ENCODE measurements around the gene LSG1.
"Not testable (repeated sequence)": the region's sequence is repeated elsewhere in the genome, so short reads cannot be mapped to it uniquely, and the experiment has no call there.

The LSG1 gene

DNA sequence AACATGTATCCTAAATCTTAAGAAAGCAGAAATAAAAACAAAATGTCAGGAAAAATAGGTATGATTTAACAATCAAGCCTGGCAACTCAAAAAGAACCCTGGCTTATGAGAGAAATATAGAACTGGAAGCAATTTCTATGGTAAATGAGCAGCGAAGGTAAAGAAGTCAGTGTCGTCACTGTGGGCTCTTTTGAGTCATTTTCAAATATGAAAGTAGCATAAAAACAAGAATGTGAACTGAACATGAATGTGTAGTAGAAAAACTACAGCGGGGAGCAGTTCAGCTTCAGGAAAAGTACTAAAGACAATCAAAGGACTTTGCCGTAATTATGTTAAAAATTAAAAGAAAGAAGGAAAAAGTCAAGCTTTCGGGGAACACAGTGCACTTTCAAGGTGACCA, 17.5 kb downstream of the LSG1 start:
- no peak for DNase-seq (ENCODE audit: low spot score)

DNA sequence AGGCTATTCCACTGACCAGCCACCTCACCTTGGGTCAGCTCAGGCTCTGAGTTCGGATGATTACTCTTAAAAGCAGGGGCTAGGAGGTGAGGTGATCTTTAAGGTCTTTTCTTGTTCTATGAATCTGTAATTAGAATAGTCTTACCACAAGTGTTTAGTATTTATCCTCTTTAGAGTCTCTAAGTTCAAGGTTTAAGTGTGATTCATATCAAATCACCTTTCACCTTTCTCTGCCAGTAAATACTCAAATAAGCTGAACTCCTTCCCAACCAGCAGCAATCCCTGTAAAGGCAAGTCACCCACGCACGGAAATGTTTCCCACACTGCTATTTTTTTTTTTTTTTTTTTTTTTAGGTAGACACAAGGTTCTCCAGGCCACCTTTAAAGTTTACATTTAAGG, 24.2 kb downstream of the LSG1 start:
- DNase-seq (ENCODE audit: low spot score): no peak

DNA sequence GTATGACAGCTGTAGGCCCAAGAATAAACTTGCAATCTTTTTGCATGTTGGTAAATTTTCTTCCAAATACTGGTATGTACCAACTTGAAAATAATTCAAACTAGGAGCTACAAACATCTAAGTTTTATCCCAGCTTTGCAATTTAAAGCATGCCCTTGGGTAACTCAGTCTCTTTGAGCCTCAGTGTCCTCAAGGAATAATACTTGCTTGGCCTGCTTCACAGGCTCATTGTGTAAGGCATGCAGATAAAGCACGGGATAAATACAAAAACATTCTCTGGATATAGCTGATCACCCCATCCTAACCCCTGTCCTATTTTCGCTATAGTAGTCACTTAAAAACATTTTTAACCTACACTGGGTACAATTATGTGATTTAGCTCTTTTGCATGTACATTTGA, 29.2 kb downstream of the LSG1 start:
- no peak for DNase-seq (ENCODE audit: low spot score)

DNA sequence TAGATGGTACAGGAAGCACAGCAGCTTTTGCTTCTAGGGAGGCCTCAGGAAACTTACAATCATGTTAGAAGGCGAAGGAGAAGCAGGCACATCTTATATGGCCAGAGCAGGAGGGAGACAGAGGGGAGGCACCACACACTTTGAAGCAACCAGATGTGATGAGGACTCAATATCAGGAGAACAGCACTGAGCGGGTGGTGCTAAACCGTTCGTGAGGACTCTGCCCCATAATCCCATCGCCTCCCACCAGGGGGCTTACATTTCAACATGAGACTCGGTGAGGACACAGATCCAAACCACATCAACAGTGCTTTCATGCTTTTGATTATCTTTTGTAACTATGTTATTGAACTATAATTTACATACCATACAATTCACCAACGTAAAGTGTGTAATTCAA, 31.2 kb downstream of the LSG1 start:
- peak; percentile 13 for DNase-seq (ENCODE audit: low spot score)

DNA sequence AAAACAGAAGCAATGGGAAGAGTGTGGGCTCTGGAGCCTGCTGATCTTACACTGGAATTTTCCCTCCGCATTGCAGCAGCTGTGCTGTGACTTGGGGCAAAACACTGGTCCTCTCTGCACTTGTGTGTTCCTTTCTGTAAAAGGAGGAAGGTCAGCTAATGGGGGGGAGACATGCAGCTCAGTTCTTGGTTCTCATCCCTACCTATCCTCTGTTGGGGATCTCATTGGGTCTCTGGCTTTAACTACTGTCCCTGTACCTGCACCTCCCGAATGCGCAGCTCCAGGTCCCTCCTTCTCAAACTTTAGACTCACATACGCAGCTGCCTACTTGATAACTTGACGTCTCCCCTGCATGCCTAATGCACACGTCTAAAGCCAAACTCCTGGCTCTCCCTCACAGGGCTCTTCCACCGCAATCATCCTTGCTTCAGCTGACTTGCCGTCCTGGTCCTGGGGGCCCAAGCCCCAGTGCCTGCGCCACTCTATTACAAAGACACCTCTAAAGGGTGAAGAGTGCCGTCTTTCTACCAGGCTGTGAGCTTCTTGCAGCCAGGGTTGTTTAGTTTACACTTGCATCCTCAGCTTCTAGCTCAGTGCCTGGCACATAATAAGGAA, 32.9 kb downstream of the LSG1 start:
- DNase-seq (ENCODE audit: low spot score): no peak

DNA sequence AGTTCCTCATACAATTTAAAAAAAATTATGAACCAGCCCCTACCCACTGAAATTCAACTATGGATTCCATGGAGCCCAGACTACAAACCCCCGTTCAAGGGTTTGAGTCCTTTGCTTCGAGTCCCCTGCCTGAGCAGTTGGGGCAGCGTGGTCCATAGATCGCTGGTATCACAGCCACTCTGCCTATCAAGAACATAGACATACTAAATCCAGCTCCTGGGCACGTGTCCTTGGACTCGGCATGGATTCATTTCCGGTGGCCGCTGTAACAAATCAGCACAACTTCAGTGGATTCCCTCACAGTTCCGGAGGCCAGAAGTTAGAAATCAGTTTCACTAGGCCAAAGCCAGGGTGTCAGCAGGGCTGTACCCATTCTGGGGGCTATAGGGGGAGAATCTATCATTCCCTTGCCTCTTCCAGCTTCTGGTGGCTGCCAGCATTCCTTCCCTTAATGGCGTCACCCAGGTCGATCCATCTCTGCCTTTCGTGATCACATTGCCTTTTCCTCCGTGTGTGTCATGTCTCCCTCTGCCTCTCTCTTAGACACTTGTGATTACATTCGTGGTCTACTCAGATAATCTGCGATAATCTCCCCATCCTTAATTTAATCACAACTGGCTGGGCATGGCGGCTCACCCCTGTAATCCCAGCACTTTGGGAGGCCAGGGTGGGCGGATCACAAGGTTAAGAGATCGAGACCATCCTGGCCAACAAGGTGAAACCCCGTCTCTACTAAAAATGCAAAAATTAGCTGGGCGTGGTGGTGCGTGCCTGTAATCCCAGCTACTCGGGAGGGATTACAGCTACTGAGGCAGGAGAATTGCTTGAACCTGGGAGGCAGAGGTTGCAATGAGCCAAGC, 34.2 kb downstream of the LSG1 start:
- no peak for DNase-seq (ENCODE audit: low spot score)

DNA sequence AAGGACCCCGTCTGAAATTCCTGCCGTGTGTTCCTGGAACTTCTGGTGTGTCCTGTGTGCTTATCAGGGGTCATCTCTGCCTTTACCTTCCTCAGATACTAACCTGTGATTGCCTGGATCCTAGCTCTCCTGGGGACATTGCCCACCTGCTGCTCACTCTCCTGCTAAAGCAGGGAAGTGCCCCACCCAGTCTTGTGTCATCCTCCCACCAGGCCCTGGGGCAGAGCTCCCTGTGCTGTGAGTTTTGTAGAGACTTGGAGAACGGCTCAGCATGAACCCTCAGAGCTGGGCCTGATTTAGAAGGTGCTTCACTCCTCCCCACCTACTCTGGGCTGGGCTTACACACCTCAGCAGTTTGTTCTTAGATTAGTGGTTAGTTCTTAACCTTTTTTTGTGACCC, 34.9 kb downstream of the LSG1 start:
- no peak for DNase-seq (ENCODE audit: low spot score)

DNA sequence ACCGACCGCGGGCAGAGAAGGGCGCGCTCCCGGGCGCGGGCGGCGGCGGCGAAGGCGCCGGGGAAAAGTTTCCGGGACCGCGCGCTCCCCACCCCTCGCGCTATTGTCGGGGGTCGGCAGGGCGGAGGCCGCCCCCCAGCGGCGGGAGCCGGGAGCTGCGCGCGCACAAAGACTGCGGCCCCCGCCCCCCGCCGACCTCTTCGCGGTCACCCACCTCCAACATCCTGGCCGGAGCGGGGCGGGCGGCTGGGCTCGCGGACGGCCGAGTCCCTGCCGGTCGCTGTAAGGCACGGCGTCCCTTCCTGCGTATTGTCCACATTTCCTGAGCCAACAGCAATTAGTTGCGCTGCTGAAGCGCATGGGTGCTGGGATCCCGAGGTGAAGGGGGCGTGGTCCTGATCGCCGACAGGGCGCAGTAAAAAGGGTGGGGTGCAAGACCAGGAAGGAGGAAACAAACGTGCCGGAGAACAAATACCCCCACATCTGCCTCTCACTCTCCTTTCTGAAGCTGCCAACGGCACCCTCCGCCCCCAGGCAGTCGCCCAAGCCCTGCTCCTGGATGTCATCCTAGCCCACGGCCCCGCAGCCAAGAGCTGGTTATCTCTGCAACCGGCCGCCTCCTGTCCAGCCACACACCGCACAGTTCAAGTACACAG, 38.5 kb downstream of the LSG1 start, which contains the start of gene TMEM44:
Gene TMEM44 (minus strand): TSS at position 71 of the 656 bp plus-strand sequence. CDS start 204 bp downstream, outside the sequence.
- DNase-seq (ENCODE audit: low spot score): peak; percentile 45

DNA sequence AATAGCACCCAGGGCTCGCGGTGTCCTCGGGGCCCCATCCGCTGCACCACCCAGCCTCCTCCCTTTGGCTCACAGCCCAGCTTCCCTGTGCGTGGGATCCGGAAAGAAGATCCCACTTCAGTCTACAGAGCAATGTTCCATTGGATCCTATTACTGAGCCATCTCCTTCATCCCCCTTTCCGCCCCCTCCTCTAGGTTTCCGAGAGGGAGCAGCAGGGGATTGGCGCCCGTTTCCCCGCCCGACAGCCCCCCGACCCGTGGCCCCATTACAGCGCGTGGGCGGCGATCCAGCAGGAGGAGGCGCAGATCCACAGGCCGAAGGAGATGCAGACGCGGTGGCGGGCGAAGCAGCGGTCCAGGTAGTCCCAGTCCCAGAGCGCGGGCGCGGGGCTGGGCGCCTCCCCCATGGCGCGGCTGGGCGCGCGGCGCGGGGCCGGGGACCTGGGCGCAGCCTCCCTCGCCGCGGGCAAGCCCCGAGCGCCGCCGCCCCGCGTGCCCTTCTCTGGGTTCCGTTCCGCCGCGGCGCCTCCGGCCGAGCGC, 39.1 kb downstream of the LSG1 start:
- no peak for DNase-seq (ENCODE audit: low spot score)

DNA sequence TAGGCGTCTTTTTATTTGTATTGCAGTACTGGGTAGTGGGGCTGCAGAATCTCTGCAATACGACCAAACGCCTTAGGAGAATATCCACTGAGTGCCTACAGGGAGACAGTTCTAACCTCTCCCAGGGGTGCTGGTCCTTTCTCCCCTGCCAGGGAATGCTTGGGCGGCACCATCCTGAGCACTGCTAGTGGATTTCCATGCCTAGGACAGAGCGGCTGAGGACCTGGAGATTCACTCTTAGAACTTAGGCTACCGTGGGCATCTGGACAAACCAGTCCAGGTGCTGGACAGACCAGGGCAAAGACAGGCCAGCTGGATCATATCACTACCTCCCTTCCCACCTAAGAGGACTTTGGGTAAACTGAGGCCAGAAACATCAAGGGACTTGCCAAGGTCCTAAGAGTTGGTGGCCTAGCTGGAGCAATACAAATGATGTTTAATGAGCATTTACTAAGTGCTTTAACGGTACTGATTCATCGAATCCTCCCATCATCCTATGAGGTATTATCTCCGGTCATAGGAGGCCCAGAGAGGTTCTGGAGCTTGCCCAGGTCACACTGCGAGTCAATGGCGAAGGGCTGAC, 39.7 kb downstream of the LSG1 start:
- DNase-seq (ENCODE audit: low spot score): no peak

DNA sequence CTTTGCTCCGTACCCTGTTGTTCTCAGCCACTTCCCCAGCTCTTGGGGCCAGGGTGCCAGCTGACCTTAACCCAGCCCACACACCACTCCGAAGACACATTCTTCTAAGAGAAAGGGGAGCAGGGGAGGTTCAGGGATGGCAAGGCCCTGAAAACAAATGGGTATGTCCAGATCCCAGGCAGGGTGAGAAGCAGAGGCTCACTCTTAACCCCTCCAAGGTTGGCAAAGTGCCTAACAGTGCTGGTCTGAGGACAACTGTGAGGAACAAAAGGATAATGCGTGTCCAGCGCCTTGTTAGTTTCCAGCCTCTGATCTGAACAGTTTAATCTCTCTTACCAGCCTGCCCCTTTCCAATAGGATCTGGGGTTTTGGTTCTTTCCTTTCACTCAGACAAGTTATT, 40.3 kb downstream of the LSG1 start:
- no peak for DNase-seq (ENCODE audit: low spot score)

DNA sequence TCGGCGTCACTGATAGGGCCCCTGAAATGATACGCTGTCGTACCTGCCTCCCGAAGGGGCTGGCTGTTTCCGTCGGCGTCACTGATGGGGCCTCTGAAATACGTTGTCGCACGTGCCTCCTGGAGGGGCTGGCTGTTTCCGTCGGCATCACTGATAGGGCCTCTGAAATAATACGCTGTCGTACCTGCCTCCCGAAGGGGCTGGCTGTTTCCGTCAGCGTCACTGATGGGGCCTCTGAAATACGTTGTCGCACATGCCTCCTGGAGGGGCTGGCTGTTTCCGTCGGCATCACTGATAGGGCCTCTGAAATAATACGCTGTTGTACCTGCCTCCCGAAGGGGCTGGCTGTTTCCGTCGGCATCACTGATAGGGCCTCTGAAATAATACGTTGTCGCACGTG, 41.3 kb downstream of the LSG1 start:
- DNase-seq (ENCODE audit: low spot score): not testable (repeated sequence)

DNA sequence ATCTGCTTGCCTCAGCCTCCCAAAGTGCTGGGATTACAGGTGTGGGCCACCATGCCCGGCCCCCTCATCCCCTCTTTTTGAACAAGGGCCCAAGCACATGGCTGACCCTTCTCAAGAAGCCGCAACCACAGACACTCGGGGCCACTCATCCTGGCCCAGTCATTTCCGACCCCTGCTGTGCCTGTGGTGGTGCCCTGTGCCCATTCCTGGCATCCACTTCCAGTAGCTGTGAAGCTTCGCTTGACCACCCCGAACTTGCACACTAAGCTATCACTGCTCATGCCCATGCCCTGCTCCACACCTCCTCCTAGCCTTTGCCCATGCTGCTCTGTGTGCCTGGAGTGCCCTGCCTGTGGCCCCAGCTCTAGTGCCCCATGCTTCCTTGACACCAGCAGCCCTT, 47.0 kb downstream of the LSG1 start:
- no peak for DNase-seq (ENCODE audit: low spot score)

DNA sequence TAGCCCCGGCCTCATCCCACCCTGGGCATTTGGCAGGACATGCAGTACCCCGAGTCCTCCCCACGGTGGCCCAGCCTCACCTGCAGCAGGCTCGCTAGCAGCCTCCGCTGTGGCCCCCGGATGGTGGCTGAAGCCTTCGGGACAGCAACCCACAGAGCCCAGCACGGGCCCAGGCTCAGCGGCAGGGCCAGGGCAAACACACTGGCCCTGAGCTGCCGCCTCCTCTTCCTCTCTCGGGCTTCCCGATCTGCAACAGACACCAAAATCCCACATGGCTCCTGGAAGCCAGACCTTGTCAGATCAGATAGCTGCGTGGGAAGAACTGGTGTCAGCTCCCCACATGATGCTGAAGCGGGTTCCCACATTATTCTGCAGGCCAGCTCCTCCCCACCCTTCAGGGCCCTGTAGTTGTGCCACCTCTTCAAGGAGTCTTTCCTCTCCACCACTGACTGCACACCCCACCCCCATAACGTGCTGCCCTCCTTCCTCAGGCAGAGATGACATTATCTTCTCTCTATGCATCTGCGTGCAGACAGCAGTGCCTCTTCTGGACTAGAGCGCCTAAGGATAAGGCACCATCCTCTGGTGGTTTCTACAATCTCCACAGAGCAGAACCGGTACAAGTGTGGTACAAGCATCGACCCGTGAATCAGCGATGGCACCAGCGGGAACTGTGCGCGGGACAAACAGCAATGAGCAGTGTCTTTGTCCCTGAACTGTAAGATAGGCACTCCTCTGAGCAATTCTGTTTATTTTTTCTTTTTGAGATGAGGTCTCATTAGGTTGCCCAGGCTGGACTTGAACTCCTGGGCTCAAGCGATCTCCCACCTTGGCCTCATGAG, 48.3 kb downstream of the LSG1 start:
- DNase-seq (ENCODE audit: low spot score): no peak

DNA sequence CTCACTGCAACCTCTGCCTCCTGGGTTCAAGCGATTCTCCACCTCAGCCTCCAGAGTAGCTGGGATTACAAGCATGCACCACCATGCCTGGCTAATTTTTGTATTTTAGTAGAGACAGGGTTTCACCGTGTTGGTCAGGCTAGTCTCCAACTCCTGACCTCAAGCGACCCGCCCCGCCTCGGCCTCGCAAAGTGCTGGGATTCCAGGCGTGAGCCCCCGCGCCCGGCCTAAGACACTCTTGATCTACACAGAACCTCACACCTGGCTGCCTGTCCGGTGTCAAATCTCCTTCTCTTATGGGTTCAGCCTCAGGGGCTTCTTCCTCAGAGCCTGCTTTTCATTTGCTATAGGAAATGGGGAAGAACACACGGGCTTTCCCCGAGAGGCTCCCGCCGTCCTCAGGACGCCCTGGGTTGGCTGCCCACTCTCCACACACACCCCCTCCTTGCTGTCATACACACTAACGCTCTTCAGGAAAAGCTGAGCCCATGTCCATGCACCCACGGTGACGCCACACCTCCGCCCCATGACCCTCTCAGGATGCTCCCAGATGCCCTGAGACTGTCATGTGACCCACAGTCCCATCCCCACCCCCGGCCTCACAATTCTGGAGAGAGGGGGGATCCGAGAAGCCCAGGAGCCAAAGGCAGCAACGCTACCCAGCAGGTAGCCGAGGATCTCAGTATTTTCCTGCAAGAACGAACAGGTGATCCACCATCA, 49.2 kb downstream of the LSG1 start:
- no peak for DNase-seq (ENCODE audit: low spot score)

DNA sequence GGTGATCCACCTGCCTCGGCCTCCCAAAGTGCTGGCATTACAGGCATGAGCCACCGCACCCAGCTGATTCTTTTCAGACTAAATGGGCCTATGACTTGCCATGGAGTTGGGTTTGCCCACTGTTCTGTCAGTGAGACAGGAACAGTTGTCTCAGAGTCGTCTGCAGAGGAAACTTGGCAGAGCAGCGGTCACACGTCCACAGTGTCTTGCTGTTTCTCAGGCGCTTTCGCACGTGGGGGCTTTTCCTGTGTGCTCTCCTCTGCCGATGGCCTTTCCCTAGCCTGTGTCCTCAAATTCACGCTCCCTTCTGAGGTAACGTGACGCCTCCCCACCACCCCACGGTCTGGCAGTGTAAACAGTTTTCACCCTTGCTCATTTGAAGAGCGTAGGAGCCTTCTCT, 50.0 kb downstream of the LSG1 start:
- DNase-seq (ENCODE audit: low spot score): no peak

DNA sequence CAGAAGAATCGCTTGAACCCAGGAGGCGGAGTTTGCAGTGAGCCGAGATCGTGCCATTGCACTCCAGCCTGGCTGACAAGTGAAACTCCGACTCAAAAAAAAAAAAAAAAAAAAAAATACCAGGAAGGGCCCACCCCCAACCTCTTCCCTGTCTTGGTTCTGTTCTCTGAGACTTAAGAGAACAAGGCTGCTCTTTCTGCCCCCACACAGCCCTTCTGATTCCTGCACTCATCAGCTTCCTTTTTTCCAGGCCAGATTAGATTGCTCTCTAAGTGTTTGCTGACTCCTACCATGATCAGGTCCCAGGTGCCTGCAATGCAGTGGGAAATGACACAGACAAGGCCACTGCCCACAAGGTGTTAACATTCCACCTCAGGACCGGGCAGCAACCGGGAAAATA, 51.8 kb downstream of the LSG1 start:
- DNase-seq (ENCODE audit: low spot score): no peak

DNA sequence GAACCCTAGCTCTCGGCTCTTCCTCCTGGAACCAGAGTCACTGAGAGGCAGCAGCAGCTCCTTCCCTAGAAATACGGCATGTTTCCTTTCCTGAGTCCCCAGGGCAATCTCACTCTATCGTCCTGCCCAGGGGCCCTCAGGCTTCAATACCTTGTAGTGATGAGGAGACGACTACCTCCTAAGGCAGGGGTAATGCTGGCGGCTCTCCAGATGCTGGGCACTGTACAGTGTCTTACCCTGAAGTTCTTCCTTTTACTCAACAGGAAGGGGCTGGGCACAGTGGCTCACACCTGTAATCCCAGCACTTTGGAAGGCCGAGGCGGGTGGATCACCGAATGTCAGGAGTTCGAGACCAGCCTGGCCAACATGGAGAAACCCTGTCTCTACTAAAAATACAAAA, 52.2 kb downstream of the LSG1 start:
- DNase-seq (ENCODE audit: low spot score): no peak

DNA sequence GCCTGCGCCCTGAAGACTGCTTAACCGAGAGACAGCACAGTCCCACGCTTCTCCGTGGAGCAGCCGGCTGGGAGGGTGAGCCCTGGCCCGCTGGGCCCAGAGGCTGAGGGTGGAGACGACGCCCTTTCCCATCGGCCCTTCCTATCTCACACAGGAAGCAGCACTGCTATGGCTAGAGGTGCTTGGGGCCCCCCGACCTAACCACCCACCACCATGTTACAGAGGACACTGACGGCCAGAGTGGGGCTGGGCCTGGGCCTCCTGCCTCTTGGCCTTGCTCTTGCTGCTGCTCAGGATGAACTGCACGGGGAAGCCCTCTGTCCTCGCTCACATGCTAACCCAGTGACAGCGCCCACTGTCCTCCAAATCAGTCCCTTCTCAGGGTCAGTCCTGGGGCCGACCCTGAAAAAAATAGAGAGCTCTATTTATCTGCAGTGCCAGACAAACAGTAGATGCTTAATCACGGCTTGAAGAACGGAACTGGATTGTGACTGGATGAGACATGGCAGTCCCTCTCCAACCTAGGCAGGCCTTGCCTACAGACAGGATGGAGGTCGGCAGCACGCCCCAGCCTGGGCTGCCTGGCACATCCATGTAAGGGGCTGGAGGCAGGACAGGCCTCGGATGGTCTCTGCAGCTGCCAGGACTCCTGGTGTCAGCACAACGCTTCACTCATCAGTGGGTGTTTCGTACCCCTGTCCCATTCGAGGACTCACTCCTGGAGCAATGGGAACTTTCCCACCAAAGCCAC, 53.0 kb downstream of the LSG1 start:
- no peak for DNase-seq (ENCODE audit: low spot score)

DNA sequence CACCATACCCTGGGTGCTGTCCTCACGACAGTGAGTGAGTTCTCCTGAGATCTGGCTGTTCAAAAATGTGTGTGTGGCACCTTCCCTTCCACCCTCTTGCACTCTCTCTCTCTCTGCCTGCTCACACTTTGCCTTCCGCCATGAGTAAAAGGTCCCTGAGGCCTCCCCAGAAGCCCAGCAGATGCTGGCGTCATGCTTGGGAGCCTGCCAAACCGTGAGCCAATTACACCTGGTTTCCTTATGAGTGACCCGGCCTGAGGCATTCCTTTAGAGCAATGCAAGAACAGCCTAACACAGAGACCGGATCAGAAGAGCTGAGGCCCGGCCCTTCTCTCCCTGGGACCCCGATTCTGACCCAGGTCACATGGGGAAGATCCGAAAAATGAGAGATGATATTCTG, 54.2 kb downstream of the LSG1 start:
- DNase-seq (ENCODE audit: low spot score): no peak
